Kidney epithelial cell (primary cell): ENCODE measurements around the gene BUB1. TPM values are rescaled to one million over a fixed set of nuclear protein-coding genes. Genes with fewer than 3 reads are reported as not detected.

Experiments used
- total RNA-seq: library from RNA; depleted of rRNA; stranded (reverse); fragments of >200 nt; gene quantifications from 2 replicates; pipeline ENCODE4 v1.2.3, GENCODE V29; 2015

Gene BUB1
- total RNA-seq, 1 donor from 2014 or later: 10.2 TPM

Other genes starting within 250 kb of the BUB1 start
- 4.5 and 4.9 TPM in 2 replicates for gene LIMS4, start 205.2 kb downstream of the BUB1 start, total RNA-seq
- 21.0 and 30.6 TPM in 2 replicates for gene RGPD6, start 100.8 kb downstream of the BUB1 start, total RNA-seq
- gene ACOXL, start 54.5 kb upstream of the BUB1 start, total RNA-seq: 0.58 and 1.6 TPM in 2 replicates